Neural progenitor cell (in vitro differentiated cells): ENCODE results near the gene SFXN5. TPM values are rescaled to one million over a fixed set of nuclear protein-coding genes. Genes with fewer than 3 reads are reported as not detected.

Experiments used
- DNase-seq: peaks from one replicate; pipeline ENCODE4 v3.0.0-alpha.2; 2016; ENCODE audit warnings: low spot score
- H2AFZ ChIP-seq: fragments of 200-600 bp; sonication (generic); replicated peaks from 2 replicates; pipeline ENCODE4 v1.6.1; 2016; ENCODE audit warnings: antibody characterized with exemption
- H3F3A ChIP-seq: fragments of 200-600 bp; sonication (generic); 2 replicates; pipeline ENCODE4 v1.6.1; 2016; ENCODE audit warnings: antibody characterized with exemption, low read depth
- H3K27ac ChIP-seq: fragments of 200-600 bp; sonication (generic); 2 replicates; pipeline ENCODE4 v1.5.1; 2016; ENCODE audit warnings: mild to moderate bottlenecking
- H3K27me3 ChIP-seq: fragments of 200-600 bp; sonication (generic); 2 replicates; pipeline ENCODE4 v1.6.1; 2016; ENCODE audit warnings: mild to moderate bottlenecking, moderate library complexity
- H3K36me3 ChIP-seq: fragments of 200-600 bp; sonication (generic); 2 replicates; pipeline ENCODE4 v1.5.1; 2016
- H3K4me1 ChIP-seq: fragments of 200-600 bp; sonication (generic); 2 replicates; pipeline ENCODE4 v1.6.1; 2016; ENCODE audit warnings: mixed run types
- H3K4me2 ChIP-seq: fragments of 200-600 bp; sonication (generic); 2 replicates; pipeline ENCODE4 v1.6.1; 2016
- H3K4me3 ChIP-seq: fragments of 200-600 bp; sonication (generic); 2 replicates; pipeline ENCODE4 v1.5.1; 2016
- H3K79me2 ChIP-seq: fragments of 200-600 bp; sonication (generic); 2 replicates; pipeline ENCODE4 v1.6.1; 2016; ENCODE audit warnings: low read depth
- H3K9ac ChIP-seq: fragments of 200-600 bp; sonication (generic); 2 replicates; pipeline ENCODE4 v1.6.1; 2016
- H3K9me3 ChIP-seq: fragments of 200-600 bp; sonication (generic); 2 replicates; pipeline ENCODE4 v1.5.1; 2016; ENCODE audit warnings: low read depth
- H4K20me1 ChIP-seq: fragments of 200-600 bp; sonication (generic); 2 replicates; pipeline ENCODE4 v1.6.1; 2016; ENCODE audit warnings: low read depth
- H3K27ac Mint-ChIP-seq: 3 replicates; pipeline ENCODE4 v1.8.0; 2021; ENCODE audit warnings: mixed read lengths
- H3K27me3 Mint-ChIP-seq: 2 replicates; pipeline ENCODE4 v1.8.0; 2022; ENCODE audit warnings: low read depth, mild to moderate bottlenecking, inconsistent platforms, moderate library complexity, mixed read lengths; ENCODE audit not compliant: insufficient read depth
- H3K36me3 Mint-ChIP-seq: 3 replicates; pipeline ENCODE4 v1.8.0; 2021; ENCODE audit warnings: mixed read lengths
- H3K4me1 Mint-ChIP-seq: 3 replicates; pipeline ENCODE4 v1.8.0; 2021; ENCODE audit warnings: mixed read lengths
- H3K4me3 Mint-ChIP-seq: 3 replicates; pipeline ENCODE4 v1.8.0; 2021; ENCODE audit warnings: mild to moderate bottlenecking, moderate library complexity, mixed read lengths
- H3K9me3 Mint-ChIP-seq: 3 replicates; pipeline ENCODE4 v1.8.0; 2020; ENCODE audit warnings: mixed read lengths
- EZH2 ChIP-seq: fragments of 200-600 bp; sonication (generic); IDR thresholded peaks from 2 replicates; pipeline ENCODE4 v1.6.1; 2017; ENCODE audit warnings: antibody characterized with exemption, mild to moderate bottlenecking, moderate library complexity
- EZH2phosphoT487 ChIP-seq: fragments of 200-600 bp; sonication (generic); IDR thresholded peaks from 2 replicates; pipeline ENCODE4 v1.6.1; 2017; ENCODE audit warnings: antibody characterized with exemption
- total RNA-seq: library from RNA; depleted of rRNA; stranded (reverse); fragments of >200 nt; gene quantifications from 2 replicates; pipeline ENCODE4 v1.2.3, GENCODE V29; 2015; ENCODE audit warnings: low replicate concordance
- TF ChIP-seq, protein P1 (sequence below): fragments of 200-600 bp; sonication (generic); IDR thresholded peaks from 2 replicates; pipeline ENCODE4 v1.5.1; 2017; ENCODE audit warnings: antibody characterized with exemption, mild to moderate bottlenecking

SFXN5 gene
- total RNA-seq, 1 donor from 2014 or later = 3.4 TPM

GRCh38 chr2:72988041-72988440 lies 83.5 kb downstream of the SFXN5 start:
- Histone ChIP-seq H3K36me3 (no peaks in the 10 kb centered on the region), H3K27ac (no peak overlapping the region), H3F3A (no peaks in the 10 kb centered on the region), H3K9ac (no peak overlapping the region), H4K20me1 (peaks cover 6% of the 10 kb centered on the region), H3K4me1 (no peaks in the 10 kb centered on the region), H3K4me2 (no peak overlapping the region), H3K27me3 (no peaks in the 10 kb centered on the region), H2AFZ (no peak overlapping the region), H3K4me3 (no peak overlapping the region), H3K9me3 (no peaks in the 10 kb centered on the region), H3K79me2 (no peaks in the 10 kb centered on the region)
- H3K9me3 Mint-ChIP-seq = no peaks in the 10 kb centered on the region
- TF ChIP-seq EZH2 (no peak), EZH2phosphoT487 (no peak)
- TF ChIP-seq, protein P1, sequence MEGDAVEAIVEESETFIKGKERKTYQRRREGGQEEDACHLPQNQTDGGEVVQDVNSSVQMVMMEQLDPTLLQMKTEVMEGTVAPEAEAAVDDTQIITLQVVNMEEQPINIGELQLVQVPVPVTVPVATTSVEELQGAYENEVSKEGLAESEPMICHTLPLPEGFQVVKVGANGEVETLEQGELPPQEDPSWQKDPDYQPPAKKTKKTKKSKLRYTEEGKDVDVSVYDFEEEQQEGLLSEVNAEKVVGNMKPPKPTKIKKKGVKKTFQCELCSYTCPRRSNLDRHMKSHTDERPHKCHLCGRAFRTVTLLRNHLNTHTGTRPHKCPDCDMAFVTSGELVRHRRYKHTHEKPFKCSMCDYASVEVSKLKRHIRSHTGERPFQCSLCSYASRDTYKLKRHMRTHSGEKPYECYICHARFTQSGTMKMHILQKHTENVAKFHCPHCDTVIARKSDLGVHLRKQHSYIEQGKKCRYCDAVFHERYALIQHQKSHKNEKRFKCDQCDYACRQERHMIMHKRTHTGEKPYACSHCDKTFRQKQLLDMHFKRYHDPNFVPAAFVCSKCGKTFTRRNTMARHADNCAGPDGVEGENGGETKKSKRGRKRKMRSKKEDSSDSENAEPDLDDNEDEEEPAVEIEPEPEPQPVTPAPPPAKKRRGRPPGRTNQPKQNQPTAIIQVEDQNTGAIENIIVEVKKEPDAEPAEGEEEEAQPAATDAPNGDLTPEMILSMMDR = no peak
- H3K36me3 Mint-ChIP-seq = peaks cover 3% of the 10 kb centered on the region
- peak overlapping the region; percentile 39 for H3K27ac Mint-ChIP-seq
- H3K4me1 Mint-ChIP-seq = peaks cover 3% of the 10 kb centered on the region
- H3K27me3 Mint-ChIP-seq = peaks cover 8% of the 10 kb centered on the region
- no peak for DNase-seq
- H3K4me3 Mint-ChIP-seq = no peak overlapping the region

GRCh38 chr2:72985891-72986683 lies 85.4 kb downstream of the SFXN5 start:
- H3K27ac Mint-ChIP-seq = no peak overlapping the region
- Histone ChIP-seq H3F3A (no peaks in the 10 kb centered on the region), H3K36me3 (no peaks in the 10 kb centered on the region), H2AFZ (no peak overlapping the region), H3K79me2 (no peaks in the 10 kb centered on the region), H3K9ac (no peak overlapping the region), H3K4me1 (no peaks in the 10 kb centered on the region), H3K4me3 (no peak overlapping the region), H3K27ac (no peak overlapping the region), H3K9me3 (no peaks in the 10 kb centered on the region), H4K20me1 (no peaks in the 10 kb centered on the region), H3K4me2 (no peak overlapping the region), H3K27me3 (no peaks in the 10 kb centered on the region)
- H3K36me3 Mint-ChIP-seq = peaks cover 3% of the 10 kb centered on the region
- H3K27me3 Mint-ChIP-seq = peaks cover 8% of the 10 kb centered on the region
- H3K4me3 Mint-ChIP-seq = no peak overlapping the region
- TF ChIP-seq, protein P1 = no peak
- no peak for TF ChIP-seq EZH2
- TF ChIP-seq EZH2phosphoT487 = no peak
- H3K9me3 Mint-ChIP-seq = no peaks in the 10 kb centered on the region
- no peak for DNase-seq
- H3K4me1 Mint-ChIP-seq = no peaks in the 10 kb centered on the region

DNA sequence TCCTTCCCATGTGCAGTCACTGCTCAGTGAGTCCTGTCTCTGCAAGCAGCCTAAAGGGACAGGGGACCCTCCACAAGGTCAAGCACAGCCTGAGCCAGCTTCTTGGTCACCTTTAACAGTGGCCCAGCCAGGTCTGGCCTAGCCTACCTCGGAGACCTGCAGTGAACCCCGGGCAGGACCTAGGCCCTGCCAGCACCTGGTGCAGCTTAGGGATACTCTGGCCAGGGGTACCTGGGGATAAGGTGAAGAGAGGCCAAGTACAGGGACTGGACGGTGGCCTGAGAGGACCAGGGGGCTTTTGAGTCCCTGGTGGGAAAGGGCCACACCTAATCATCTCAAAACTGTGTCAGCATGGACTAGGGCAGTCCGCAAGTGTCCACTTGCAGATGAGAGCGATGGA lies 86.4 kb downstream of the SFXN5 start:
- no peaks in the 10 kb centered on the region for H3K9me3 ChIP-seq
- Mint-ChIP-seq H3K27me3 (peaks cover 8% of the 10 kb centered on the region), H3K9me3 (no peaks in the 10 kb centered on the region), H3K27ac (no peak overlapping the region), H3K4me3 (no peak overlapping the region), H3K36me3 (peaks cover 3% of the 10 kb centered on the region), H3K4me1 (no peaks in the 10 kb centered on the region)
- no peak for DNase-seq
- H3K4me2 ChIP-seq = no peak overlapping the region
- no peak overlapping the region for H3K9ac ChIP-seq
- H3K4me1 ChIP-seq = no peaks in the 10 kb centered on the region
- H3F3A ChIP-seq = no peaks in the 10 kb centered on the region
- no peak for TF ChIP-seq EZH2
- no peaks in the 10 kb centered on the region for H3K36me3 ChIP-seq
- no peaks in the 10 kb centered on the region for H3K79me2 ChIP-seq
- no peak overlapping the region for H3K4me3 ChIP-seq
- no peak overlapping the region for H3K27ac ChIP-seq
- H3K27me3 ChIP-seq = no peaks in the 10 kb centered on the region
- no peaks in the 10 kb centered on the region for H4K20me1 ChIP-seq
- H2AFZ ChIP-seq = no peak overlapping the region

DNA sequence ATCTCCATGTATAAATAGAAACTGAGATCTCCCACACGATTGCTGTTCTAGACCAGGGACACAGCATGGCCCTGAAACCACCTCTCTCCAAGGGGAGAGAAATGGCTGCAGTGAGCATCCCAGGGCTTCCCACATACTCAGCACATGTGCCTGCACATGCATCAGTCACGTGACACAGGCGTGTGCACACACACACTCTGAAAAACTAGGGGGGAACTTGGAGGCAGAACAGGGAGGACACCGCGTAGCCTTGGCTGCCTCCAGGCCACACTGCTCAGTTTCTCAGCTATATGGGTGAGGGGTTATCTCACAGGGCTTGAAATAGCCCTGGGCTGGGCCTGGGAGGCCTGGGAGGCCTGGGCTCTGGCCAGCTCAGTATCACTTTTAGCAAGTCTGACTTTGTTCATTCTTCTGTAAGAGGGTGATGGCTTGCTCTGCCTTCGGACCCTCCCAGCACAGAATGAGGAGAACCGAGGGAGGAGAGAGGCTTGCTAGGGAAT lies 87.3 kb downstream of the SFXN5 start:
- no peak overlapping the region for H3K27ac ChIP-seq
- peak overlapping the region; percentile 81 for H3K27ac Mint-ChIP-seq
- H3K9ac ChIP-seq = no peak overlapping the region
- no peak overlapping the region for H2AFZ ChIP-seq
- H3K4me1 ChIP-seq = no peaks in the 10 kb centered on the region
- no peaks in the 10 kb centered on the region for H4K20me1 ChIP-seq
- H3K9me3 Mint-ChIP-seq = no peaks in the 10 kb centered on the region
- no peaks in the 10 kb centered on the region for H3K79me2 ChIP-seq
- H3F3A ChIP-seq = no peaks in the 10 kb centered on the region
- TF ChIP-seq EZH2 = no peak
- TF ChIP-seq, protein P1 = no peak
- no peak for TF ChIP-seq EZH2phosphoT487
- peaks cover 6% of the 10 kb centered on the region for H3K27me3 Mint-ChIP-seq
- H3K36me3 Mint-ChIP-seq = peaks cover 3% of the 10 kb centered on the region
- no peaks in the 10 kb centered on the region for H3K9me3 ChIP-seq
- H3K4me3 Mint-ChIP-seq = no peak overlapping the region
- H3K4me3 ChIP-seq = no peak overlapping the region
- H3K36me3 ChIP-seq = no peaks in the 10 kb centered on the region
- H3K27me3 ChIP-seq = no peaks in the 10 kb centered on the region
- no peak overlapping the region for H3K4me2 ChIP-seq
- DNase-seq = no peak
- H3K4me1 Mint-ChIP-seq = no peaks in the 10 kb centered on the region
